ENCODE measurements around the gene CHRM2.

DNA sequence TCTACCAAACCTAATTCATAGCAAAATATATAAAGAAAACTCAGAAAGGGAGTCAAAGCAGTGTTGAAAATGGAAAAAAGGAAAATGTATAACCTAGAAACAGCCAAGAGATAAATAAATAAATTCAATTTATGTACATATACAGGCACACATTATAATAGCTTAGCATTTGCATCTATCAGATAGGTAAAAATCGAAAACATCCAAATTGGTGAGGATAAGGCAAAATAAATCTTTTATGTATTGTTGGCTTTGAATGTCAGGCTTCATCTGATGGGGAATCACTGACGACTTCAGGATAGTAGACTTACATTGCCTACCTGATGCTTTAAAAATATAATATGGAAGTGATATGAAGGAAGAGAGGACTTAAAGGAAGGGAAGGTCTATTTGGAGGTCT lies 20.6 kb upstream of the CHRM2 start:
- TF ChIP-seq, protein P1, sequence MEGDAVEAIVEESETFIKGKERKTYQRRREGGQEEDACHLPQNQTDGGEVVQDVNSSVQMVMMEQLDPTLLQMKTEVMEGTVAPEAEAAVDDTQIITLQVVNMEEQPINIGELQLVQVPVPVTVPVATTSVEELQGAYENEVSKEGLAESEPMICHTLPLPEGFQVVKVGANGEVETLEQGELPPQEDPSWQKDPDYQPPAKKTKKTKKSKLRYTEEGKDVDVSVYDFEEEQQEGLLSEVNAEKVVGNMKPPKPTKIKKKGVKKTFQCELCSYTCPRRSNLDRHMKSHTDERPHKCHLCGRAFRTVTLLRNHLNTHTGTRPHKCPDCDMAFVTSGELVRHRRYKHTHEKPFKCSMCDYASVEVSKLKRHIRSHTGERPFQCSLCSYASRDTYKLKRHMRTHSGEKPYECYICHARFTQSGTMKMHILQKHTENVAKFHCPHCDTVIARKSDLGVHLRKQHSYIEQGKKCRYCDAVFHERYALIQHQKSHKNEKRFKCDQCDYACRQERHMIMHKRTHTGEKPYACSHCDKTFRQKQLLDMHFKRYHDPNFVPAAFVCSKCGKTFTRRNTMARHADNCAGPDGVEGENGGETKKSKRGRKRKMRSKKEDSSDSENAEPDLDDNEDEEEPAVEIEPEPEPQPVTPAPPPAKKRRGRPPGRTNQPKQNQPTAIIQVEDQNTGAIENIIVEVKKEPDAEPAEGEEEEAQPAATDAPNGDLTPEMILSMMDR (IDR thresholded peaks at IDR 0.05): no peak
- TF ChIP-seq TCF12 (IDR thresholded peaks at IDR 0.05): no peak
- TF ChIP-seq, protein P2, sequence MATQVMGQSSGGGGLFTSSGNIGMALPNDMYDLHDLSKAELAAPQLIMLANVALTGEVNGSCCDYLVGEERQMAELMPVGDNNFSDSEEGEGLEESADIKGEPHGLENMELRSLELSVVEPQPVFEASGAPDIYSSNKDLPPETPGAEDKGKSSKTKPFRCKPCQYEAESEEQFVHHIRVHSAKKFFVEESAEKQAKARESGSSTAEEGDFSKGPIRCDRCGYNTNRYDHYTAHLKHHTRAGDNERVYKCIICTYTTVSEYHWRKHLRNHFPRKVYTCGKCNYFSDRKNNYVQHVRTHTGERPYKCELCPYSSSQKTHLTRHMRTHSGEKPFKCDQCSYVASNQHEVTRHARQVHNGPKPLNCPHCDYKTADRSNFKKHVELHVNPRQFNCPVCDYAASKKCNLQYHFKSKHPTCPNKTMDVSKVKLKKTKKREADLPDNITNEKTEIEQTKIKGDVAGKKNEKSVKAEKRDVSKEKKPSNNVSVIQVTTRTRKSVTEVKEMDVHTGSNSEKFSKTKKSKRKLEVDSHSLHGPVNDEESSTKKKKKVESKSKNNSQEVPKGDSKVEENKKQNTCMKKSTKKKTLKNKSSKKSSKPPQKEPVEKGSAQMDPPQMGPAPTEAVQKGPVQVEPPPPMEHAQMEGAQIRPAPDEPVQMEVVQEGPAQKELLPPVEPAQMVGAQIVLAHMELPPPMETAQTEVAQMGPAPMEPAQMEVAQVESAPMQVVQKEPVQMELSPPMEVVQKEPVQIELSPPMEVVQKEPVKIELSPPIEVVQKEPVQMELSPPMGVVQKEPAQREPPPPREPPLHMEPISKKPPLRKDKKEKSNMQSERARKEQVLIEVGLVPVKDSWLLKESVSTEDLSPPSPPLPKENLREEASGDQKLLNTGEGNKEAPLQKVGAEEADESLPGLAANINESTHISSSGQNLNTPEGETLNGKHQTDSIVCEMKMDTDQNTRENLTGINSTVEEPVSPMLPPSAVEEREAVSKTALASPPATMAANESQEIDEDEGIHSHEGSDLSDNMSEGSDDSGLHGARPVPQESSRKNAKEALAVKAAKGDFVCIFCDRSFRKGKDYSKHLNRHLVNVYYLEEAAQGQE (IDR thresholded peaks at IDR 0.05; ENCODE audit: low read depth, low read length): no peak
- TF ChIP-seq, protein P3, sequence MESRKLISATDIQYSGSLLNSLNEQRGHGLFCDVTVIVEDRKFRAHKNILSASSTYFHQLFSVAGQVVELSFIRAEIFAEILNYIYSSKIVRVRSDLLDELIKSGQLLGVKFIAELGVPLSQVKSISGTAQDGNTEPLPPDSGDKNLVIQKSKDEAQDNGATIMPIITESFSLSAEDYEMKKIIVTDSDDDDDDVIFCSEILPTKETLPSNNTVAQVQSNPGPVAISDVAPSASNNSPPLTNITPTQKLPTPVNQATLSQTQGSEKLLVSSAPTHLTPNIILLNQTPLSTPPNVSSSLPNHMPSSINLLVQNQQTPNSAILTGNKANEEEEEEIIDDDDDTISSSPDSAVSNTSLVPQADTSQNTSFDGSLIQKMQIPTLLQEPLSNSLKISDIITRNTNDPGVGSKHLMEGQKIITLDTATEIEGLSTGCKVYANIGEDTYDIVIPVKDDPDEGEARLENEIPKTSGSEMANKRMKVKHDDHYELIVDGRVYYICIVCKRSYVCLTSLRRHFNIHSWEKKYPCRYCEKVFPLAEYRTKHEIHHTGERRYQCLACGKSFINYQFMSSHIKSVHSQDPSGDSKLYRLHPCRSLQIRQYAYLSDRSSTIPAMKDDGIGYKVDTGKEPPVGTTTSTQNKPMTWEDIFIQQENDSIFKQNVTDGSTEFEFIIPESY (IDR thresholded peaks at IDR 0.05; ENCODE audit: borderline replicate concordance, low read depth): no peak
- TF ChIP-seq, protein P4, sequence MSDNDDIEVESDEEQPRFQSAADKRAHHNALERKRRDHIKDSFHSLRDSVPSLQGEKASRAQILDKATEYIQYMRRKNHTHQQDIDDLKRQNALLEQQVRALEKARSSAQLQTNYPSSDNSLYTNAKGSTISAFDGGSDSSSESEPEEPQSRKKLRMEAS (IDR thresholded peaks at IDR 0.05; ENCODE audit: low read depth): no peak
- TF ChIP-seq JUND (IDR thresholded peaks at IDR 0.05): no peak
- no peak for TF ChIP-seq SIN3A (IDR thresholded peaks at IDR 0.05; ENCODE audit: borderline replicate concordance, low read depth, low read length)
